ENCODE data around the gene GFRA1. TPM values are rescaled to one million over a fixed set of nuclear protein-coding genes. Genes with fewer than 3 reads are reported as not detected.

The GFRA1 gene
- total and polyA plus RNA-seq, 2 of the 4 experiments (the other 2 are of a cell fraction): 9.1 to 9.3 TPM

DNA sequence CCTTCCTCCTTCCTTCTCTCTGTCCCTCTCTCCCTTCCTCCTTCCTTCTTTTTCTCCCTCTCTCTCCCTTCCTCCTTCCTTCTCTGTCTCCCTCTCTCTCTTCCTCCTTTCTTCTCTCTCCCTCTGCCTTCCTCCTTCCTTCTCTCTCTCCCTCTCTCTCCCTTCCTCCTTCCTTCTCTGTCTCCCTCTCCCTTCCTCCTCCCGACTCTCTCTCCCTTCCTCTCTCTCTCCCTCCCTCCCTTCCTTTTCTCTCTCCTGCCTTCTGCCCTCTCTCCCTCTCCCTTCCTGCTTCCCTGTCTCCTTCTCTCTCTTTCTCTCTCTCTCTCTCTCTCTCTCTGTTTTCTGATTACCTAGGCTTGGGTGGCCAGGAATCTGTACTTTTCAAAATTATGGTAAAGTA, 16.6 kb upstream of the GFRA1 start:
- intact Hi-C loops (cut with micrococcal nuclease): loop anchor here (10.0 kb wide), 1 partner anchor 935 kb away; no protein-coding TSS in a partner anchor
- Histone ChIP-seq H3K4me1 (ENCODE audit: control insufficient read depth, insufficient read depth, low read length) (no peaks in the 10 kb centered on the region), H4K20me1 (ENCODE audit: insufficient read depth, low read length) (no peaks in the 10 kb centered on the region), H3K18ac (ENCODE audit: low read depth, low read length) (no peak overlapping the region), H4K5ac (ENCODE audit: low read depth, low read length) (no peak overlapping the region), H4K91ac (ENCODE audit: insufficient read depth, low read depth, low read length) (no peak overlapping the region), H4K8ac (ENCODE audit: low read depth in 2 of 2, low read length in 2 of 2) (no peak overlapping the region), H2BK120ac (ENCODE audit: low read depth, low read length) (no peak overlapping the region), H3K9me3 (ENCODE audit: control insufficient read depth, insufficient read depth, low read length) (no peaks in the 10 kb centered on the region), H2BK5ac (ENCODE audit: low read depth, low read length, poor library complexity, severe bottlenecking) (no peak overlapping the region), H2BK20ac (ENCODE audit: low read depth, low read length) (no peak overlapping the region), H3K27me3 (ENCODE audit: control insufficient read depth, insufficient read depth, low read length) (peaks cover 2% of the 10 kb centered on the region; the same call in 1 of the 2 replicates), H2AK9ac (replicated peaks; ENCODE audit: low read depth, low read length, poor library complexity) (no peak overlapping the region), H2AFZ (replicated peaks; ENCODE audit: low read length, poor library complexity) (no peak overlapping the region), H3K9ac (ENCODE audit: low read depth, low read length) (no peak overlapping the region), H3K36me3 (ENCODE audit: control insufficient read depth, insufficient read depth, low read length) (no peaks in the 10 kb centered on the region), H3K4me3 (ENCODE audit: insufficient read depth, low read depth, low read length) (no peak overlapping the region), H3K56ac (ENCODE audit: extremely low read depth, insufficient read depth, low read length) (no peak overlapping the region), H3K79me1 (ENCODE audit: low read depth in 1 of 2, low read length in 2 of 2) (no peaks in the 10 kb centered on the region), H3K23ac (ENCODE audit: low read depth, low read length) (no peak overlapping the region), H2BK15ac (ENCODE audit: low read depth, low read length) (no peak overlapping the region), H3K14ac (replicated peaks; ENCODE audit: low read depth, low read length) (no peak overlapping the region), H3K4me2 (ENCODE audit: low read depth, low read length) (no peak overlapping the region), H2AK5ac (ENCODE audit: low read depth, low read length) (no peak overlapping the region), H3K9me1 (ENCODE audit: insufficient read depth, low read length) (no peaks in the 10 kb centered on the region), H3K4ac (ENCODE audit: low read depth, low read length) (no peak overlapping the region), H3K27ac (ENCODE audit: insufficient read depth, low read length) (no peak overlapping the region)
- TF ChIP-seq POLR2A (IDR thresholded peaks at IDR 0.05; ENCODE audit: low read depth, low read length): no peak
- POLR2A ChIA-PET (ENCODE audit: unreplicated experiment): no interaction called here
- 17% methylated on average over 1 of the region's 1 CpG; no CpG with 5 or more reads in 1 of the 2 experiments for WGBS, 2 experiments (ENCODE audit: extremely low coverage in 2 of 2, insufficient read length in 1 of 2)
- no peak for ATAC-seq (ENCODE audit: low read depth)
- no peak for DNase-seq
- in situ Hi-C loops (cut with MboI; ENCODE audit: low sequenced_read_pairs): loop anchor here (5.0 kb wide), 2 partner anchors 492 to 582 kb away; no protein-coding TSS in a partner anchor
- CTCF ChIA-PET: no interaction called here
- dilution Hi-C loops (cut with HindIII; ENCODE audit: low sequenced_read_pairs, unreplicated experiment): no loop called here
- no TSS peak for BruUV-seq (replicated peaks)
